Measurements from ENCODE around the gene YIPF4.
"Not testable (repeated sequence)": the region's sequence is repeated elsewhere in the genome, so short reads cannot be mapped to it uniquely, and the experiment has no call there.

The YIPF4 gene

DNA sequence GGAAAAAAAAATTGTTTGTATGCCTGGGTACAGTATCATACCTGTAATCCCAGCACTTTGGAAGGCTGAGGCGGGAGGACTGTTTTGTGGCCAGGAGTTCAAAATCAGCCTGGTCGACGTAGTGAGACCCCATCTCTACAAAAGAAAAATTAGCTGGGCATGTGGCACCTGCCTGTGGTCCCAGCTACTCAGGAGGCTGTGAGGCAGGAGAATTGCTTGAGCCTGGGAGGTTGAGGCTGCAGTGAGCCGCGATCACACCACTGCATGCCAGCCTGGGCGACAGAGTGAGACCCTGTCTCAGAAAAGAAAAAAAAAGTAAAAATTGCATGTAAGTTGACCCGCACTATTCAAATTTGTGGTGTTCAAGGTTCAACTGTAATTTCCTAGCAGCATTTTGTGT, 32.9 kb downstream of the YIPF4 start:
- no peaks in the 10 kb centered on the region for H3K27me3 ChIP-seq (ENCODE audit: insufficient read depth, low read length, poor library complexity)
- no peaks in the 10 kb centered on the region for H3K79me2 ChIP-seq (ENCODE audit: control insufficient read depth, insufficient read depth, low read length)
- no peaks in the 10 kb centered on the region for H3K79me1 ChIP-seq (ENCODE audit: low read length)
- no peak overlapping the region for H3K4me3 ChIP-seq (ENCODE audit: low read length)
- no peak overlapping the region for H4K8ac ChIP-seq (ENCODE audit: low read depth, low read length)
- no peaks in the 10 kb centered on the region for H3K36me3 ChIP-seq (ENCODE audit: control insufficient read depth, insufficient read depth, low read length)
- no peak overlapping the region for H2BK5ac ChIP-seq (ENCODE audit: low read length)
- H3K9ac ChIP-seq (ENCODE audit: low read length), result no peak overlapping the region
- no peak overlapping the region for H2BK15ac ChIP-seq (replicated peaks; ENCODE audit: low read depth)
- H4K5ac ChIP-seq (ENCODE audit: low read length), result no peak overlapping the region
- no peaks in the 10 kb centered on the region for H3K4me1 ChIP-seq (ENCODE audit: control insufficient read depth, low read depth, low read length)
- H3K4ac ChIP-seq (ENCODE audit: low read depth, low read length), result no peak overlapping the region
- H2BK120ac ChIP-seq (ENCODE audit: low read depth, low read length), result no peak overlapping the region
- H3K23ac ChIP-seq (ENCODE audit: low read length), result no peak overlapping the region
- H3K18ac ChIP-seq (ENCODE audit: low read length), result no peak overlapping the region
- H3K56ac ChIP-seq (ENCODE audit: low read length), result no peak overlapping the region
- WGBS (ENCODE audit: extremely low coverage, insufficient coverage, low lambda C conversion rate), result no CpG with 5 or more reads among the region's 7 CpGs
- H3K27ac ChIP-seq (ENCODE audit: low read depth, low read length), result no peak overlapping the region
- H3K4me2 ChIP-seq (ENCODE audit: low read length), result no peak overlapping the region
- no peak for DNase-seq
- no peak overlapping the region for H2AK5ac ChIP-seq (ENCODE audit: low read length)

DNA sequence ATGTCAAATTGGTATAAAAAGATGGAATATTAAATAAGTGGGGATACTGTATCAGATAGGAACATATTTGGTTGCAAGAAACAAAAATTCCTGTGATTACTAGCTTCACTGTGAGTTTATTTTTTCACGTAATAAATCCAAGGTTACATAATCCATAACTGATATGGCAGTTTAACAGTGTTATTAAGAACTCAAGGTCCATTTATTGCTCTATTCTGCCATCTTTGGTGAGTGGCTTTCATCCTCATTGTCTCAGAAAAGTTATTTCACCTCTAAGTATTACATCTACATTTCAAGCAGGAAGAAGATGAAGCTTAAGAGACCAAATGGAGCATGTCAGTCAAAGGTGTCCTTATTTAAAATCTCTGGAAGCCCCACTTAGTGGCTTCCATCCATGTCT, 37.2 kb downstream of the YIPF4 start:
- Histone ChIP-seq H4K8ac (ENCODE audit: low read depth, low read length) (no peak overlapping the region), H3K56ac (ENCODE audit: low read length) (no peak overlapping the region), H3K4ac (ENCODE audit: low read depth, low read length) (no peak overlapping the region), H4K5ac (ENCODE audit: low read length) (no peak overlapping the region), H3K18ac (ENCODE audit: low read length) (no peak overlapping the region), H2BK15ac (replicated peaks; ENCODE audit: low read depth) (no peak overlapping the region), H3K27ac (ENCODE audit: low read depth, low read length) (no peak overlapping the region), H2BK120ac (ENCODE audit: low read depth, low read length) (no peak overlapping the region), H3K79me2 (ENCODE audit: control insufficient read depth, insufficient read depth, low read length) (no peaks in the 10 kb centered on the region), H3K9ac (ENCODE audit: low read length) (no peak overlapping the region), H3K4me1 (ENCODE audit: control insufficient read depth, low read depth, low read length) (no peaks in the 10 kb centered on the region), H3K4me3 (ENCODE audit: low read length) (no peak overlapping the region), H3K27me3 (ENCODE audit: insufficient read depth, low read length, poor library complexity) (no peaks in the 10 kb centered on the region), H3K36me3 (ENCODE audit: control insufficient read depth, insufficient read depth, low read length) (no peaks in the 10 kb centered on the region), H3K4me2 (ENCODE audit: low read length) (no peak overlapping the region), H3K79me1 (ENCODE audit: low read length) (no peaks in the 10 kb centered on the region), H2BK5ac (ENCODE audit: low read length) (no peak overlapping the region), H2AK5ac (ENCODE audit: low read length) (no peak overlapping the region), H3K23ac (ENCODE audit: low read length) (no peak overlapping the region)
- DNase-seq, result no peak
- no CpG with 5 or more reads among the region's 1 CpG for WGBS (ENCODE audit: extremely low coverage, insufficient coverage, low lambda C conversion rate)

DNA sequence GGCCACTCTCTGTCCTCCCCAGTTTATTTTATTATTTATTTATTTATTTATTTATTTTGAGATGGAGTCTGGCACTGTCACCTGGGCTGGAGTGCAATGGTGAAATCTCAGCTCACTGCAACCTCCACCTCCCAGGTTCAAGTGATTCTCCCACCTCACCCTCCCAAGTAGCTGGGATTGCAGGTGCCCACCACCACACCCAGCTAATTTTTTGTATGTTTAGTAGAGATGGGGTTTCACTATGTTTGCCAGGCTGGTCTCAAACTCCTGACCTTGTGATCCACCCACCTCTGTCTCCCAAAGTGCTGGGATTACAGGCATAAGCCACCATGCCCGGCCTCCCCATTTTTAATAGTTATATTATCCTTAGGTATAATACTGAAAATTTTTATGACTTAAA, 51.0 kb downstream of the YIPF4 start:
- H3K79me2 ChIP-seq (ENCODE audit: control insufficient read depth, insufficient read depth, low read length); H3K23ac ChIP-seq (ENCODE audit: low read length); H3K79me1 ChIP-seq (ENCODE audit: low read length); H3K4ac ChIP-seq (ENCODE audit: low read depth, low read length); H4K5ac ChIP-seq (ENCODE audit: low read length); H2AK5ac ChIP-seq (ENCODE audit: low read length); H2BK120ac ChIP-seq (ENCODE audit: low read depth, low read length); H2BK5ac ChIP-seq (ENCODE audit: low read length); H3K4me3 ChIP-seq (ENCODE audit: low read length); H3K18ac ChIP-seq (ENCODE audit: low read length); DNase-seq; H3K27ac ChIP-seq (ENCODE audit: low read depth, low read length); H3K4me2 ChIP-seq (ENCODE audit: low read length); H3K27me3 ChIP-seq (ENCODE audit: insufficient read depth, low read length, poor library complexity); H3K4me1 ChIP-seq (ENCODE audit: control insufficient read depth, low read depth, low read length); H4K8ac ChIP-seq (ENCODE audit: low read depth, low read length); H2BK15ac ChIP-seq (replicated peaks; ENCODE audit: low read depth); H3K36me3 ChIP-seq (ENCODE audit: control insufficient read depth, insufficient read depth, low read length); H3K56ac ChIP-seq (ENCODE audit: low read length); H3K9ac ChIP-seq (ENCODE audit: low read length): not testable (repeated sequence)
- no CpG with 5 or more reads among the region's 1 CpG for WGBS (ENCODE audit: extremely low coverage, insufficient coverage, low lambda C conversion rate)

DNA sequence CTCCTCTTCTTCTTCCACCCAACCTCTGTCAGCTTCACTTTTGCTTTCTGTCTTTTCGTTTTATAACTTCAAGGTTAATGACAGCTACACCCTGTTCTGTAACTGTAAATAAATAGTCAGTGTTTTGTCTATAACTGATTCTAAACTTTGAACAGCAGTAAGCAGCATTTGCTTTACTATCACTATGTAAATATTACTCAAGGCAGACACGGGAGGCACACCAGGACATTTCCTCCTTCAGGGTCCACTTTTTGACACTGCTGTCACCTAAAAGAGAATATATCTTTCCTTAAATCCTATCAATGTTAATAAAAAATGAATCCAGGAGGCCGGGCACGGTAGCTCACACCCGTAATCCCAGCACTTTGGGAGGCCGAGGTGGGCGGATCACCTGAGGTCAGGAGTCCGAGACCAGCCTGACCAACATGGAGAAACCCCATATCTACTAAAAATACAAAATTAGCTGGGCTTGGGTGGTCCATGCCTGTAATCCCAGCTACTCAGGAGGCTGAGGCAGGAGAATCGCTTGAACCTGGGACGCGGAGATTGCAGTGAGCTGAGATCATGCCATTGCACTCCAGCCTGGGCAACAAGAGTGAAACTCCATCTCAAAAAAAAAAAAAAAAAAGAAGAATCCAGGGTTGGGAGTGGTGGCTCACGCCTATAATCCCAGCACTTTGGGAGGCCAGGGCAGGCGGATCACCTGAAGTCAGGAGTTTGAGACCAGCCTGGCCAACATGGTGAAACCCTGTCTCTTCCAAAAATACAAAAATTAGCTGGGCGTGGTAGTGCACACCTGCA, 51.7 kb downstream of the YIPF4 start:
- H3K4me1 ChIP-seq (ENCODE audit: control insufficient read depth, low read depth, low read length); DNase-seq; H4K5ac ChIP-seq (ENCODE audit: low read length); H3K18ac ChIP-seq (ENCODE audit: low read length); H2AK5ac ChIP-seq (ENCODE audit: low read length); H3K4me2 ChIP-seq (ENCODE audit: low read length); H3K4ac ChIP-seq (ENCODE audit: low read depth, low read length); H3K79me1 ChIP-seq (ENCODE audit: low read length); H2BK5ac ChIP-seq (ENCODE audit: low read length); H3K23ac ChIP-seq (ENCODE audit: low read length); H3K27ac ChIP-seq (ENCODE audit: low read depth, low read length); H2BK15ac ChIP-seq (replicated peaks; ENCODE audit: low read depth); H2BK120ac ChIP-seq (ENCODE audit: low read depth, low read length); H3K79me2 ChIP-seq (ENCODE audit: control insufficient read depth, insufficient read depth, low read length); H4K8ac ChIP-seq (ENCODE audit: low read depth, low read length); H3K56ac ChIP-seq (ENCODE audit: low read length); H3K36me3 ChIP-seq (ENCODE audit: control insufficient read depth, insufficient read depth, low read length); H3K4me3 ChIP-seq (ENCODE audit: low read length); H3K27me3 ChIP-seq (ENCODE audit: insufficient read depth, low read length, poor library complexity); H3K9ac ChIP-seq (ENCODE audit: low read length): not testable (repeated sequence)
- no CpG with 5 or more reads among the region's 14 CpGs for WGBS (ENCODE audit: extremely low coverage, insufficient coverage, low lambda C conversion rate)

DNA sequence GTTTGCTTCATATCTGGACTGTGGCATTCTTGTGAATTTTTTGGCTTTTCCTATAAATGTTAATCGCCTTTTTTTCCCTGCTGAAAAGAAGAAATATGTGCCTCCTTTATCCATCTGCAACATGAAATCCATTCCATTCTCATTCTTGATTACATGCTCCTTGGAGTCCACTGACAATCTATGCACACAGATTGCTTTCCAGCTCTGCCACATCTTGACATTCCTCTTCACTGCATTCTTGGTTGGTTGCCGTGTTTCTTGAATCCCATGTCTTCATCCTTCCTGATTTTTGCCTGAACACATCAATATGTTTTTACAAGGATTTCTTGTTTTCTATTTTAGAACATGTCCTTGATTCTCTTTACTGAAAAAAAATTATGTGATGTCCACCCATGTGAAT, 52.4 kb downstream of the YIPF4 start:
- no peak overlapping the region for H2BK120ac ChIP-seq (ENCODE audit: low read depth, low read length)
- no peak for DNase-seq
- no peak overlapping the region for H3K56ac ChIP-seq (ENCODE audit: low read length)
- H3K23ac ChIP-seq (ENCODE audit: low read length), result no peak overlapping the region
- H3K4me3 ChIP-seq (ENCODE audit: low read length), result no peak overlapping the region
- H2AK5ac ChIP-seq (ENCODE audit: low read length), result no peak overlapping the region
- H3K4me1 ChIP-seq (ENCODE audit: control insufficient read depth, low read depth, low read length), result no peaks in the 10 kb centered on the region
- no CpG with 5 or more reads among the region's 2 CpGs for WGBS (ENCODE audit: extremely low coverage, insufficient coverage, low lambda C conversion rate)
- H3K18ac ChIP-seq (ENCODE audit: low read length), result no peak overlapping the region
- no peak overlapping the region for H3K4me2 ChIP-seq (ENCODE audit: low read length)
- no peaks in the 10 kb centered on the region for H3K36me3 ChIP-seq (ENCODE audit: control insufficient read depth, insufficient read depth, low read length)
- no peak overlapping the region for H2BK15ac ChIP-seq (replicated peaks; ENCODE audit: low read depth)
- H3K4ac ChIP-seq (ENCODE audit: low read depth, low read length), result no peak overlapping the region
- H3K27me3 ChIP-seq (ENCODE audit: insufficient read depth, low read length, poor library complexity), result no peaks in the 10 kb centered on the region
- H4K5ac ChIP-seq (ENCODE audit: low read length), result no peak overlapping the region
- no peak overlapping the region for H2BK5ac ChIP-seq (ENCODE audit: low read length)
- no peak overlapping the region for H4K8ac ChIP-seq (ENCODE audit: low read depth, low read length)
- H3K79me2 ChIP-seq (ENCODE audit: control insufficient read depth, insufficient read depth, low read length), result no peaks in the 10 kb centered on the region
- H3K9ac ChIP-seq (ENCODE audit: low read length), result no peak overlapping the region
- H3K79me1 ChIP-seq (ENCODE audit: low read length), result no peaks in the 10 kb centered on the region
- H3K27ac ChIP-seq (ENCODE audit: low read depth, low read length), result no peak overlapping the region

DNA sequence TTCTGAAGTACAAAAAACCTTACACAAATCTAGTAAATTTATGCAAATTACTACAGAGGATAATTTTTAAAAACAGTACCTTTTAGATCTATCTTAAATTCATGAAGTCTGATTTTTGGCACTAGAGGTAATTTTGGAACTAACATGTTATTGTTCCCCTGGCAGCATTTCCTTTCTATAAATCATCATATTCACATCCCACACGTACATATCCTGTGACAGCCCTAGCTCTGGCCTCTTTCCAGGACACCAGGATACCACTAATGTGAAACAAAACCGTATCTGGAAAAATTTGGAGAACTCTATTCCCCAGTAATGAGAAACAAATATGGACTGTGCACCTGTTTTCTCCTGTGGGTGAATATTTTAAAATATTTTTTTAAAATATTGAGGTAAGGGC, 65.1 kb downstream of the YIPF4 start:
- no peak overlapping the region for H4K5ac ChIP-seq (ENCODE audit: low read length)
- no peak overlapping the region for H2AK5ac ChIP-seq (ENCODE audit: low read length)
- H3K79me2 ChIP-seq (ENCODE audit: control insufficient read depth, insufficient read depth, low read length), result no peaks in the 10 kb centered on the region
- no peak overlapping the region for H3K23ac ChIP-seq (ENCODE audit: low read length)
- H3K18ac ChIP-seq (ENCODE audit: low read length), result no peak overlapping the region
- H3K4me1 ChIP-seq (ENCODE audit: control insufficient read depth, low read depth, low read length), result no peaks in the 10 kb centered on the region
- H3K9ac ChIP-seq (ENCODE audit: low read length), result no peak overlapping the region
- no peak overlapping the region for H2BK120ac ChIP-seq (ENCODE audit: low read depth, low read length)
- no peak overlapping the region for H3K4ac ChIP-seq (ENCODE audit: low read depth, low read length)
- H3K27ac ChIP-seq (ENCODE audit: low read depth, low read length), result no peak overlapping the region
- no peaks in the 10 kb centered on the region for H3K79me1 ChIP-seq (ENCODE audit: low read length)
- no peak overlapping the region for H2BK15ac ChIP-seq (replicated peaks; ENCODE audit: low read depth)
- no peak for DNase-seq
- no CpG with 5 or more reads among the region's 2 CpGs for WGBS (ENCODE audit: extremely low coverage, insufficient coverage, low lambda C conversion rate)
- no peak overlapping the region for H4K8ac ChIP-seq (ENCODE audit: low read depth, low read length)
- H3K27me3 ChIP-seq (ENCODE audit: insufficient read depth, low read length, poor library complexity), result no peaks in the 10 kb centered on the region
- H3K4me3 ChIP-seq (ENCODE audit: low read length), result no peak overlapping the region
- no peak overlapping the region for H2BK5ac ChIP-seq (ENCODE audit: low read length)
- no peak overlapping the region for H3K56ac ChIP-seq (ENCODE audit: low read length)
- H3K4me2 ChIP-seq (ENCODE audit: low read length), result no peak overlapping the region
- no peaks in the 10 kb centered on the region for H3K36me3 ChIP-seq (ENCODE audit: control insufficient read depth, insufficient read depth, low read length)
